NCI-H2107 treated with DMSO at 0.1 percent for 48 hours (cell line): ENCODE results near the gene SPPL2A.

Experiments
- DNase-seq: peaks from one replicate; lab custom pipeline; 2025; ENCODE audit not compliant: unreplicated experiment; lab: John Stamatoyannopoulos, UW

The SPPL2A gene

DNA sequence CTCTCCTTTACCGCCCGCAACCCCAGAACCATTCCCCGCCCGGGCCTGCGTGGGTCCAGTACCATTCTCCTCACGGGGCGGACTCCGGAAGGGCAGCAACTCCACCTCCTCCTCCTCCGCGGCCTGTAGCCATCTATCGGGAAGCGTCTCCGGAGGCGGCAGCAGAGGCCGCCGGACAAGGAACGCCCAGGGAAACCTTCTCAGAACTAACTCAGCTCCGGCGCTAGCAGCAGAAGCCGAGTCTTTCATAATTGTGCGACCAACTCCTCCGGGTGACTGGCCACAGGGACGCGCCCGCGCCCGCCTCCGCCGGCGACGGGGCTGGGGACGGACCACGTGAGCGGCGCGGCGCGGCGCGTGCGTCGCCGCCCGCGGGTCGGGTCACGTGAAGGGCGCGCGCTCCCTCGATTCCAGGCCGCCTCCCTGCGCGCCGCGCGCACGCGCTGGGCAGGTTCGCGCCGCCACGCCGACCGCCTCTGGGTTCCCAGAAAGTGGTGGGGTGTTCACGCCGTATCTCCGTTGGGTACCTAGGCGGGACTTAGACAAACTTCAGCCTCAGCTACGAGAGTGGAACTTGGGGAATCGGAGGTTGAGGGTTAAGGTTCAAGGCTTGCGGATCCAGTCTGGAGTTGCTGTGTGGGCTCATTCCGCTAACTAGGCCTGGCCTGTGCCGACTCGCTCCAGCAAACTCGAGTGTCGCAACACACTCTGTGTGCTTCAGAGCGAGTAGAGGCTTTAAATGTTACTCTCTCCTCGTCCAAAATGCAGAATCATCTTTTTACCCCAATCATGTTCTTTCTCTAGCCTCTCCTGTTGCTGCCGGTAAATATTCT, 78.8 kb downstream of the SPPL2A start, which contains the start of gene TRPM7:
TRPM7 (minus strand) TSS at position 329 of the 833 bp plus-strand sequence; CDS start at position 65, 264 bp downstream.
- DNase-seq: peak; percentile 34

DNA sequence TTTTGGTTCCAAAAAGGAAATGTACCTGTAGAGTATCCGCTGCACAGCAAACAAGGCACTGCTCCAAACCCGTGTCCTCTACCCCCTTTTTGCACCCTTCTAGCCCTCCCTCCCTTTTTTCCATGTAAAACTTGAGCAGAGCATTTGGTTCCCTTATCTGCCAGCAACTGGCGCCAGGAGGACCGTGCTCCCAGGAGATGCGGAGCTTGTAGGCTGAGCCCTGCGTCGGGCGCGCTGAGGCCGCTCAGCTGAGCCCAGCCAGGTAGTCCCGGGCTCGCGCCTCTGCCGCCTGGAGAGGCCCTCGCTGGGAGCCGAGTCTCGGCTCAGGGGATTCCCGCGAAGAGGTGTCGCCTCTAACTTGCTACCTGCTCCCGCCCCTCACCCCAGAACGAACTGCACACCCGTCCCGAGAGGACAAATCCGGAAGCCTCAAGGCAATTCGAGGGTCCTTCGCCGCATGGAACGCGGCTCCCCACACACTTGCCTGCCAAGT, 79.5 kb downstream of the SPPL2A start:
- DNase-seq: peak; percentile 5

DNA sequence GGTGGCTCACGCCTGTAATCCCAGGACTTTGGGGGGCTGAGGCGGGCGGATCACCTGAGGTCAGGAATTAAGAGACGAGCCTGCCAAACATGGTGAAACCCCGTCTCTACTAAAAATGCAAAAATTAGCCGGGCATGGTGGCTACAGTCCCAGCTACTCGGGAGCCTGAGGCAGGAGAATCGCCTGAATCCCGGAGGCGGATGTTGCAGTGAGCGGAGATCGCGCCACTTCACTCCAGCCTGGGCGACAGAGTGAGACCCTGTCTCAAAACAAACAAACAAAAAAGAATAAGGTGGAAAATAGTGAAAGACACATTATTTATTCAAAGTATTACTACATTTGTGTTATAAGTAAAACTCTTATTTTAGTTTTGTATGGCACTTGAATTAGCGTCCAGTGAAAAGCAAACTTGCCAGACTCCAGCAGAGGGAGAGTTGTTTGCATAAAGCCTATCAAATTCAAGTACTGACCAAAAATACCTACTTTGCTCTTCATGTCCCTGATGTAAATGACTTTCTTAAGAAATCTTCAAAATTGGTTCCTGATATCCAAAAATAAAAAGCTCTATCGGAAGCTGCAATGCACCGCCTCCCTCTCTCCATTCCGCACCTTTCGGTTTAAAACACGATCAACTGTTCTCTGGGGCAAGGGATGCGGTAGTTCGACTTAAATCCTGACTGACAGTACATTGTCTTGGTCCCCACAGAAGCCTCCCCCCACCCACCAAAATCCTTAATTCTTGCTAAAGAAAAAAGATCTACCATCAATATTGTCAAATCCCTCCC, 80.1 kb downstream of the SPPL2A start:
- no peak for DNase-seq

DNA sequence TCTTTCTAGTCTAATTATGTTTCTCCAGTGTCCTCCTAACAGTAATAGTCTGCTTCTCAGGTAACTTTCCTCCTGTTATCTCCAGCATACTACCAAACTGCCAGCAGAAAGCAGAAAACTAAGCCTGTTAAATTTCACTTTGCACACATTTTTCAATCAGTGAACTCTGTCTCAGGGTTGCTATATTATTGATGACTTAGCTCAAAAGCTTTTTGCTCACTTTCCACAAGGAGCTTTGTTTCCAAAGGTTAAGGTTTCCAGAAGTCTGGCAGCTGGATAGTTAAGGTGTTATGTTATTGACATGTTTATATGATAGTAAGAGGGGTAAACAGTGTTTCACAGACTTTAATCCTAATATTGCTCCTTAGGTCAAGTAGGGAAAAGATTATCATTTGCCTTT, 84.0 kb downstream of the SPPL2A start:
- no peak for DNase-seq

DNA sequence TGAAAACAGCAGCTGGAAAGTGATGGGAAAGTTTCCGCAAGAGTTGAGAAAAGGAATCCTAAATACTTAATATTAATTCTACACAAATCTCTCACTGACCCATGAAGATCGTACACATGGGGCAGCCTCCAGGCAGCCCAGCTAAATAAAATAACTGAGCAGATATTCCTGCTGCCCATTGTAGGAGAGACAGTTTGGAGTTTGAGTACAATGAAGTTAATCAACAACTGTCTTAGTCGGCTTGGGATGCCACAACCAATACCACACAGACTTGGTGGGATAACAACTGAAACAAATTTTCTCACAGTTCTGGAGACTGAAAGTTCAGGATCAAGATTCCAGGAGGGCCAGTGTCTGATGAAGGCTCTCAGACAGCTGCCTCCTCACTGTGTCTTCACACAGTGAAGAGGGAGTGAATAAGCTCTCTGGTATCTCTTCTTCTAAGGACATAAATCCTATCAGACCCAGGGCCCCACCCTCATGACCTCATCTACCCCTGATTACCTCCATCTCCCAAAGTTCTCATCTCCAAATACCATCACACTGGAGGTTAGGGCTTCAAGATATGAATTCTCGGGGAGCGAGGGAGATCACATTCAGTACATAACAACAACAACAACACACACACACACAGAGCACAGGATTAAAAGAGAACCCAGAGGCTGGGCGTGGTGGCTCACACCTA, 88.6 kb downstream of the SPPL2A start:
- no peak for DNase-seq

DNA sequence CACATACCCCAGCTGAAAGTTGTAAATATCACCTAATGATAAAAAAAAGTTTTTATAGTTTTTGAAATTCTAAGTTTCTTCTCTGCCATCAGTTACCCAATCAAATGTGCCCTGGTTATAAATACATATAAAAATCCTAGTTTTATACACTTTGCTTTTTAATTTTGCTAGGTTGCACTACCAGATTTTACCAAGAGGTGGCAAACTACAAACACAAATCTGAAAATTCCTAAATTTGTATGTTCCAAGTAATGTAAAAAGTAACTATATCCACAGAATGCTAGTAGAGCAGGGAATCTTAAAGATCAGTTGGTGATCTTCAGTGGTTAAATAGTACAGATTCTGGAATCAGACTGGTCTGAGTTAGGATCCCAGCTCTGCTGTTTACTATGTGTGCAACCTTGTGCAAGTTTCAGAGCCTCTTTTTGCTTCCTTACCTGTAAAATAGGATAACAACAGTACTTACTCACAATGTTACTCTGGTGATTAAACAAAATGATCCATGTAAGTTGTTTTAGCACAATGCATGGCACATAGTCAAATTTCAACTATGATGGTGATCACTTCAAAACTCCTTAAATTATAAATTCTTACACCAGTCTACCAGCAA, 89.9 kb downstream of the SPPL2A start:
- DNase-seq: no peak

DNA sequence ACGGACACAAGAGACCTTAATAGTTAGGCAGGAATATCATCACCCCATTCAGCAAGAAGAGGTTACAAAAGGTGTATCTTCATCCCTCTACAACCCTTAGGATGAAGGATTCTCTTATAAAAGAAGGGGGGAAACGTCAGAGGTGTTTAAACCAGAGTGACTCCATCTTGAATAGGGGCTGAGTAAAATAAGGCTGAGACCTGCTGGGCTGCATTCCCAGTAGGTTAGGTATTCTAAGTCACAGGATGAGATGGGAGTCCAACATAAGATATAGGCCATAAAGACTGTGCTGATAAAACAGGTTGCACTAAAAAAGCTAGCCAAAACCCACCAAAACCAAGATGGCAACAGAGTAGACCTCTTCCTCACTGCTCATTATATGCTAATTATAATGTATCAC, 95.4 kb downstream of the SPPL2A start:
- no peak for DNase-seq

DNA sequence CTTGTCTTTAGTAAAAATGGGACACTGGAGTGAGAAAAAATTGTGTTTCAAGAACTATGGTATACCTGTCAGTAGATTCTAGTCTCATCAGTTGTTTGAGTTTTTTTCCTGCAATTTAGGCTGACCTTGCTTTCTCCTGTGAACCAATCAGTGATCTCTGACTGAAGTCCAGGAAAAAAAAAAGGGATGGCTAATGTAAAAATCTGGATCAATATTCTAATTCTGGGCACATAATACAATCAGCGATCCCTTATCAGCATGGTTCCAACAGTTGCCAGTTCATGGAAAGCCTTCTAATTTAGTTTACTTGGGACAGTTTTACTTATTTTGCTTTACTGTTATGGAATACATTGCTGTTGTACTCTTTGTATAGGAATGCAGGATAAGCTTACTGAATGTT, 95.9 kb downstream of the SPPL2A start:
- no peak for DNase-seq

DNA sequence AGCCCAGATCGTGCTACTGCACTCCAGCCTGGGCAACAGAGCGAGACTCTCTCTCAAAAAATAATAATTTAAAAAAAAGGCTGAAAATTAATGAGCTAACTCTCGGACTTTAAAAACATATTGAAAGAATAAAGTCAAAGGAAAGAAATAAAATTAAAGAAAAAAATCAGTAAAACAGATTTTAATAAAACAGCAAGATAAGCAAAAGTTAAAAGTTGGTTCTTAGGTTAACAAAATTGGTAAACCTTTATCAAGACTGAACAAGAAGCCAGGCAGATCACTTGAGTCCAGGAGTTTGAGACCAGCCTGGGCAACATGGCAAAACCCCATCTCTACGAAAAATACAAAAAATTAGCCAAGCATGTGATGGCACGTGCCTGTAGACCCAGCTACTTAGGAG, 99.6 kb downstream of the SPPL2A start:
- no peak for DNase-seq

DNA sequence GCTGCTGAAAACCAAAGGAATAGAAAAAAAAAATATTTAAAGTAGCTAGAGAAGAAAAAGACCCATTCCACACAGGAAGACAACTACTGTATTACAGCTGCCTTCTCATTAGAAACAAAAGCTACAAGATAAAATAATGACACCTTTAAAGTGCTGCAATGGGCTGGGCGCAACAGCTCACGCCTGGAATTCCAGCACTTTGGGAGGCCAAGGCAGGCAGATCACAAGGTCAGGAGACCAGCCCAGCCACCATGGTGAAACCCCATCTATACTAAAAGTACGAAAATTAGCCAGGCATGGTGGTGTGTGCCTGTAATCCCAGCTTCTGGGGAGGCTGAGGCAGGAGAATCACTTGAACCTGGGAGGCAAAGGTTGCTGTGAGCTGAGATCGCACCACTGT, 110.0 kb downstream of the SPPL2A start:
- no peak for DNase-seq

DNA sequence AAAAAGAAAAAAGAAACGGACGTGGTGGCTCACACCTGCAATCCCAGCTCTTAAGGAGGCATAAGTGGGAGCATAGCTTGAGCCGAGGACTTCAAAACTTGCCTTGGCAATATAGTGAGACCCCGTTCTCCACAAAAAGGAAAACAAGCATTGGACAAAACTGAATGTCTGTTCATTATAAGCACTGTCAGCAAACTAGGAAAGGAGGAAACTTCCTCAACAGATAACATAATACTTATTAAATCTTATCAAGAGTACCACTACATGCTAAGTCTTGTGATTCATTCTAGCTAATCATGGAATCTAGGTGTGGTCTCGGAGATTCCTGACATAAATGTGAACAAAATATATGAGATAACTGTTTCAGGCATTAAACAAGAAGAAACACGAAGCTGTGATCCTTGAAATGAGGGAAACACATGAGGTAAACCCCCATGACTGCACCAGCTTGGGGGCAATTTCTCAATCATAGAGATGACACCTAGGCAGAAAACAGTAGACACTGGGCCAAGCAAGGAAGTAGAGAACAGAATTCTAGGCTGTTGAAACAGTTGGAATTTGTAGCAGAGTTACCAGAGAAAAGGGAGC, 112.3 kb downstream of the SPPL2A start:
- no peak for DNase-seq

DNA sequence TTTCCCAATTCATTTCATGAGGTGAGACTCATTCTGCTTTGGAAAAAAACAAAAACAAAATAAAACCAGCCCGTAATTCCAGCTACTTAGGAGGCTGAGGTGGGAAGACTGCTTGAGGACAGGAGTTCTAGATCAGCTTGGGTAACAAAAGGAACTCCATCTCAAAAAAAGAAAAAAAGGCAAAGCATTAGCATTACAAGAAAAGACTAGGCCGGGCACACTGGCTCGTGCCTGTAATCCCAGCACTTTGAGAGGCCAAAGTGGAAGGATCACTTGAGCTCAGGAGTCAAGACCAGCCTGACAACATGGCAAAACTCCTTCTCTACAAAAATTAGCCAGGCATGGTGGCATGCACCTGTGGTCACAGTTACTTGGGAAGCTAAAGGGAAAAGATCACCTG, 112.8 kb downstream of the SPPL2A start:
- DNase-seq: no peak
